Liver (tissue), 3 donors: ENCODE measurements around the gene CDC42EP1.

Experiments used
- ATF3 ChIP-seq: IDR thresholded peaks from 2 replicates; pipeline ENCODE4 v1.6.1; 2016; ENCODE audit warnings: antibody characterized with exemption
- CTCF ChIP-seq: fragments of 150-350 bp; IDR thresholded peaks from 2 replicates; pipeline ENCODE4 v1.5.1; 2017; ENCODE audit warnings: improper control_type of control experiment, low read depth, low read length; ENCODE audit not compliant: missing input control
- EGR1 ChIP-seq, 2 donors: IDR thresholded peaks; 2 replicates each; pipeline ENCODE4 v1.6.1; 2016 to 2018; ENCODE audit warnings: antibody characterized with exemption in 2 of 2, low read depth in 2 of 2
- HNF4A ChIP-seq, 2 donors: conservative IDR thresholded peaks; 2 replicates each; pipeline ENCODE4 v1.6.1; 2016; ENCODE audit warnings: antibody characterized with exemption in 2 of 2, mild to moderate bottlenecking in 2 of 2
- JUND ChIP-seq, 2 donors: IDR thresholded peaks; 2 replicates each; pipeline ENCODE4 v1.6.1; 2016; ENCODE audit warnings: antibody characterized with exemption in 2 of 2
- MAX ChIP-seq: IDR thresholded peaks from 2 replicates; pipeline ENCODE4 v1.6.1; 2016; ENCODE audit warnings: antibody characterized with exemption
- REST ChIP-seq: IDR thresholded peaks from 2 replicates; pipeline ENCODE4 v1.6.1; 2016; ENCODE audit warnings: antibody characterized with exemption, mild to moderate bottlenecking
- TAF1 ChIP-seq: conservative IDR thresholded peaks from 2 replicates; pipeline ENCODE4 v1.6.1; 2016; ENCODE audit warnings: antibody characterized with exemption, mild to moderate bottlenecking
- donor health status: healthy.
- donor health status: healthy.

- no peak for TF ChIP-seq CTCF
- TF ChIP-seq TAF1: no peak
- TF ChIP-seq MAX: no peak
- no peak for TF ChIP-seq ATF3
- no peak for TF ChIP-seq REST
- TF ChIP-seq JUND (IDR thresholded peaks at IDR 0.05): no peak
- no peak for TF ChIP-seq HNF4A (conservative IDR thresholded peaks at IDR 0.05)
- no peak for TF ChIP-seq EGR1 (IDR thresholded peaks at IDR 0.05; ENCODE audit: low read depth in 2 of 2)
Observed at GRCh38 chr22:37571258-37571991, 11.1 kb downstream of the CDC42EP1 start.
